Measurements from ENCODE around the gene MAD1L1.
"Not testable (repeated sequence)": the region's sequence is repeated elsewhere in the genome, so short reads cannot be mapped to it uniquely, and the experiment has no call there.

The MAD1L1 gene

GRCh38 chr7:2007551-2007950 lies 225.2 kb downstream of the MAD1L1 start:
- DNase-seq, result no peak

- DNase-seq, result no peak
These were observed 225.8 kb downstream of the MAD1L1 start for GRCh38 chr7:2006921-2007381.

- DNase-seq, result no peak
These were observed 226.4 kb downstream of the MAD1L1 start for GRCh38 chr7:2006231-2006771.

- DNase-seq, result no peak
These were observed 227.0 kb downstream of the MAD1L1 start for GRCh38 chr7:2005786-2006185.

- DNase-seq, result no peak
These were observed 227.7 kb downstream of the MAD1L1 start for GRCh38 chr7:2004841-2005725.

GRCh38 chr7:2003931-2004812 lies 228.6 kb downstream of the MAD1L1 start:
- DNase-seq, result no peak

GRCh38 chr7:2003451-2003930 lies 229.3 kb downstream of the MAD1L1 start:
- no peak for DNase-seq

GRCh38 chr7:2002561-2003450 lies 229.9 kb downstream of the MAD1L1 start:
- DNase-seq, result no peak

GRCh38 chr7:2001601-2002442 lies 230.9 kb downstream of the MAD1L1 start:
- DNase-seq, result no peak

- DNase-seq, result no peak
These were observed 231.9 kb downstream of the MAD1L1 start for GRCh38 chr7:2000746-2001321.

- no peak for DNase-seq
These were observed 232.5 kb downstream of the MAD1L1 start for GRCh38 chr7:2000153-2000687.

GRCh38 chr7:1999278-1999984 lies 233.3 kb downstream of the MAD1L1 start:
- DNase-seq, result no peak

- DNase-seq, result no peak
These were observed 234.6 kb downstream of the MAD1L1 start for GRCh38 chr7:1998146-1998545.

GRCh38 chr7:1997537-1998076 lies 235.1 kb downstream of the MAD1L1 start:
- DNase-seq, result no peak

GRCh38 chr7:1996816-1997215 lies 235.9 kb downstream of the MAD1L1 start:
- DNase-seq, result no peak

GRCh38 chr7:1995911-1996420 lies 236.8 kb downstream of the MAD1L1 start:
- not testable (repeated sequence) for DNase-seq

GRCh38 chr7:1995426-1995825 lies 237.3 kb downstream of the MAD1L1 start:
- DNase-seq, result no peak

- no peak for DNase-seq
These were observed 237.8 kb downstream of the MAD1L1 start for GRCh38 chr7:1994931-1995330.
